Peyer's patch (tissue), 4 donors: Measurements from ENCODE around the gene EFNA5.

Experiments used
- CTCF ChIP-seq, 6 experiments: fragments of 450-650 bp in 4 of 6; fragments of 200-600 bp in 2 of 6; sonication (generic) in 1 of 6; IDR thresholded peaks; one replicate each; pipeline ENCODE4 v1.5.1; 2017 to 2019; ENCODE audit warnings: antibody characterized with exemption in 6 of 6, mild to moderate bottlenecking in 3 of 6, moderate library complexity in 1 of 6
- POLR2A ChIP-seq, 2 donors: fragments of 450-650 bp; IDR thresholded peaks; one replicate each; pipeline ENCODE4 v1.5.1; 2017; ENCODE audit warnings: antibody characterized with exemption in 2 of 2, mild to moderate bottlenecking in 2 of 2, moderate library complexity in 2 of 2

- TF ChIP-seq CTCF (IDR thresholded peaks at IDR 0.05) (no peak), POLR2A (IDR thresholded peaks at IDR 0.05) (no peak)
These were observed 11.8 kb upstream of the EFNA5 start for GRCh38 chr5:107682533-107682932.
